Activated CD8-positive, alpha-beta T cell treated with anti-CD3 and anti-CD28 coated beads, Interleukin-2, amount 10 ng/mL, durations not matched to agents 7 days and 5 days (primary cell): ENCODE data around the gene ANKRD33B. TPM values are rescaled to one million over a fixed set of nuclear protein-coding genes. Genes with fewer than 3 reads are reported as not detected.

Source experiments
- ATAC-seq: fragments of 150-1000 bp; cut with Tn5 transposase; one replicate; pipeline ENCODE4 v1.10.0; 2021; ENCODE audit warnings: moderate library complexity
- CTCF ChIA-PET: fragments of 350-600 bp; sonication (Branson Sonifier 250); formaldehyde crosslinking; loops from one replicate; lab custom pipeline; 2021; ENCODE audit warnings: antibody characterized with exemption; lab: Charles Lee
- POLR2A ChIA-PET: fragments of 350-600 bp; sonication (Branson Sonifier 250); formaldehyde crosslinking; loops from one replicate; lab custom pipeline; 2021; ENCODE audit warnings: antibody characterized with exemption; lab: Charles Lee
- DNase-seq: peaks from one replicate; pipeline ENCODE4 v3.0.0-alpha.2; 2020
- H3K27ac Mint-ChIP-seq: one replicate; pipeline ENCODE4 v1.8.0; 2021; ENCODE audit warnings: mild to moderate bottlenecking, mixed read lengths
- H3K27me3 Mint-ChIP-seq: one replicate; pipeline ENCODE4 v1.8.0; 2021; ENCODE audit warnings: low read depth, mixed read lengths
- H3K36me3 Mint-ChIP-seq: one replicate; pipeline ENCODE4 v1.8.0; 2021; ENCODE audit warnings: low read depth, mixed read lengths
- H3K4me1 Mint-ChIP-seq: one replicate; pipeline ENCODE4 v1.8.0; 2021; ENCODE audit warnings: low read depth, mixed read lengths
- H3K4me3 Mint-ChIP-seq: one replicate; pipeline ENCODE4 v1.8.0; 2021; ENCODE audit warnings: mild to moderate bottlenecking, mixed read lengths
- H3K9me3 Mint-ChIP-seq: one replicate; pipeline ENCODE4 v1.8.0; 2022; ENCODE audit warnings: mixed read lengths; ENCODE audit not compliant: insufficient read depth
- total RNA-seq, 2 experiments: library from RNA; stranded (reverse); gene quantifications; one replicate each; pipeline ENCODE4 v1.2.3, GENCODE V29; 2021

ANKRD33B gene
- total RNA-seq, 2 experiments from 2014 or later = 4.6 to 5.5 TPM

DNA sequence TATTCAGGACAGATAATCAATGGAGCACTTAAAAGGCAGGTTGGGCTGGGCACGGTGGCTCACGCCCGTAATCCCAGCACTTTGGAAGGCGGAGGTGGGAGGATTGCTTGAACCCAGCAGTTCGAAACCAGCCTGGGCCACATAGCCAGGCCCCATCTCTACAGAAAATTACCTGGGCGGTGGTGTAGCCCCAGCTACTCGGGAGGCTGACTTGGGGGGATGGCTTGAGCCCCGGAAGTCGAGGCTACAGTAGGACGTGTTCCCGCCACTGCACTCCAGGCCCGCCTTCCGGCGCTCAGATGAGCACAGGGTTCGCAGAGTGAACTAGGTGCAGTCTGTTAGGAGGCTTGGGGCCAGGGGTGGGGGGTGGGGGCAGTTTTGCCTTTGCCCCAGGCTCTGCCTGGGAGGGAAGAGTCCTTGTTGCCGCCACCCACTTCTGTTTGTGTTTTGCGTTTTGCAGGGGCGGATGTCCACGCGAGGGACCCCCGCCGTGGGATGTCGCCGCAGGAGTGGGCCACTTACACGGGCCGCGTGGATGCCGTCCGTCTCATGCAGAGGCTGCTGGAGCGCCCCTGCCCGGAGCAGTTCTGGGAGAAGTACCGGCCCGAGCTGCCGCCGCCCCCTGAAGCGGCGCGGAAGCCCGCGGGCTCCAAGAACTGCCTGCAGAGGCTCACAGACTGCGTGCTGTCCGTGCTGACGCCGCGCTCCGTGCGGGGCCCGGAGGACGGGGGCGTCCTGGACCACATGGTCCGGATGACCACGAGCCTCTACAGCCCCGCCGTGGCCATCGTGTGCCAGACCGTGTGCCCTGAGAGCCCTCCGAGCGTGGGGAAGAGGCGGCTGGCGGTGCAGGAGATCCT lies 85.2 kb downstream of the ANKRD33B start:
- no peak for DNase-seq
- Mint-ChIP-seq H3K27ac (no peak overlapping the region), H3K9me3 (no peaks in the 10 kb centered on the region), H3K27me3 (no peaks in the 10 kb centered on the region), H3K36me3 (peaks cover 3% of the 10 kb centered on the region), H3K4me1 (peaks cover 18% of the 10 kb centered on the region), H3K4me3 (no peak overlapping the region)
- no peak for ATAC-seq
- POLR2A ChIA-PET = no interaction called here
- CTCF ChIA-PET = no interaction called here

DNA sequence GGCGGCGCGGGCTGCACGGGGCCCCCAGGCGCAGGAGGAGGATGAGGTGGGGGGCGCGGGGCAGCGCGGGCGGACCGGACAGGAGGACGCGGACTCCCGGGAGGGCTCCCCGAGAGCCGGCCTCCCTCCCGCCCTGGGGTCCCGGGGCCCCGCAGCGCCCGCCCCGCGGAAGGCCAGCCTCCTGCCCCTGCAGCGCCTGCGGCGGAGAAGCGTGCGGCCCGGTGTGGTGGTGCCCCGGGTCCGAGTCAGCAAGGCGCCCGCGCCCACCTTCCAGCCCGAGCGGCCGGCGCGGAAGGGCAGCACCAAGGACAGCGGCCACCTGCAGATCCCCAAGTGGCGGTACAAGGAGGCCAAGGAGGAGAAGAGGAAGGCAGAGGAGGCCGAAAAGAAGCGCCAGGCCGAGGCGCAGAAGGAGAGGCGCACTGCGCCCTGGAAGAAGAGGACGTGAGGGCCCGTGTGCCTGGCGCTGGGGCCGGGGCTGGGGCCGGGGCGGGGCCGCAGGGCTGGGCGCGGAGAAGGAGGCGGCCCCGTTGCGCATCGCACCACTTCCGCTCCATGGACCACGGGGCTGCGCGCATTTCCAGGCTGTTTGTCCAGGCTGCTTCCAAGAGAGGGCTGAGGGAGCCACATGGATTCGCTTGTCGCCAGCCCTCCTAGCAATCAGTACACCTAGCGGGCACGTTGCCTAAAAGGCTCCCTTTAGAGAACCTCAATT lies 86.0 kb downstream of the ANKRD33B start:
- H3K9me3 Mint-ChIP-seq = no peaks in the 10 kb centered on the region
- peaks cover 3% of the 10 kb centered on the region for H3K36me3 Mint-ChIP-seq
- no peak for ATAC-seq
- ChIA-PET POLR2A (no interaction called here), CTCF (no interaction called here)
- H3K4me1 Mint-ChIP-seq = peaks cover 10% of the 10 kb centered on the region
- H3K4me3 Mint-ChIP-seq = no peak overlapping the region
- no peak for DNase-seq
- no peak overlapping the region for H3K27ac Mint-ChIP-seq
- no peaks in the 10 kb centered on the region for H3K27me3 Mint-ChIP-seq

- ChIA-PET POLR2A (no interaction called here), CTCF (no interaction called here)
- H3K27me3 Mint-ChIP-seq = no peaks in the 10 kb centered on the region
- no peaks in the 10 kb centered on the region for H3K9me3 Mint-ChIP-seq
- no peaks in the 10 kb centered on the region for H3K4me1 Mint-ChIP-seq
- H3K27ac Mint-ChIP-seq = no peak overlapping the region
- ATAC-seq = no peak
- H3K4me3 Mint-ChIP-seq = no peak overlapping the region
- H3K36me3 Mint-ChIP-seq = peaks cover 3% of the 10 kb centered on the region
- no peak for DNase-seq
These were observed 88.3 kb downstream of the ANKRD33B start for GRCh38 chr5:10652151-10652550.

DNA sequence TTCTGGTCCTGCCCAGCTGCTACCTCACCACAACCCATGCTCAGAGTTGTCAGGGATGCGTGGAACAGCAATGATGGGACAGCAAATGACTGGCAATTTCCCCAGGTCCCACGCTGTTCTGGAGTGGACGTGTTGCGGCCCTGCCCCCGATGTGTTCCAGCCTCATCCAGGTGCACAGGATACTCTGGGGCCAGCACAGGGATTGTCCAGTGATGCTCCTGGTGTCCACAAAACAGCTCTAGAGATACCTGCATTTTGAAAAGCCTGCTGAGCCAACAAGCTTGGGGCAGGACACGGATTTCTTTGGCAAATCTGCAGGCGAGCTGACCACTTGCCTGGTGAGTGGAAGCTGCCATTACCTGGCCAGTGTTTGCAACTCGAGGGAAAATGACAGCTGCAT lies 88.7 kb downstream of the ANKRD33B start:
- POLR2A ChIA-PET = no interaction called here
- no peaks in the 10 kb centered on the region for H3K9me3 Mint-ChIP-seq

GRCh38 chr5:10653043-10653442 lies 89.2 kb downstream of the ANKRD33B start:
- Mint-ChIP-seq H3K27me3 (no peaks in the 10 kb centered on the region), H3K27ac (no peak overlapping the region), H3K36me3 (peaks cover 3% of the 10 kb centered on the region), H3K9me3 (no peaks in the 10 kb centered on the region), H3K4me3 (no peak overlapping the region), H3K4me1 (no peaks in the 10 kb centered on the region)
- no peak for DNase-seq
- ATAC-seq = no peak
- CTCF ChIA-PET = no interaction called here
- POLR2A ChIA-PET = no interaction called here

More for the DNA sequence above, 88.7 kb downstream of the ANKRD33B start:
- H3K36me3 Mint-ChIP-seq = peaks cover 3% of the 10 kb centered on the region
- no peak overlapping the region for H3K27ac Mint-ChIP-seq
- no peaks in the 10 kb centered on the region for H3K4me1 Mint-ChIP-seq
- H3K4me3 Mint-ChIP-seq = no peak overlapping the region
- H3K27me3 Mint-ChIP-seq = no peaks in the 10 kb centered on the region
- ATAC-seq (no peak), DNase-seq (no peak)
- CTCF ChIA-PET = no interaction called here

DNA sequence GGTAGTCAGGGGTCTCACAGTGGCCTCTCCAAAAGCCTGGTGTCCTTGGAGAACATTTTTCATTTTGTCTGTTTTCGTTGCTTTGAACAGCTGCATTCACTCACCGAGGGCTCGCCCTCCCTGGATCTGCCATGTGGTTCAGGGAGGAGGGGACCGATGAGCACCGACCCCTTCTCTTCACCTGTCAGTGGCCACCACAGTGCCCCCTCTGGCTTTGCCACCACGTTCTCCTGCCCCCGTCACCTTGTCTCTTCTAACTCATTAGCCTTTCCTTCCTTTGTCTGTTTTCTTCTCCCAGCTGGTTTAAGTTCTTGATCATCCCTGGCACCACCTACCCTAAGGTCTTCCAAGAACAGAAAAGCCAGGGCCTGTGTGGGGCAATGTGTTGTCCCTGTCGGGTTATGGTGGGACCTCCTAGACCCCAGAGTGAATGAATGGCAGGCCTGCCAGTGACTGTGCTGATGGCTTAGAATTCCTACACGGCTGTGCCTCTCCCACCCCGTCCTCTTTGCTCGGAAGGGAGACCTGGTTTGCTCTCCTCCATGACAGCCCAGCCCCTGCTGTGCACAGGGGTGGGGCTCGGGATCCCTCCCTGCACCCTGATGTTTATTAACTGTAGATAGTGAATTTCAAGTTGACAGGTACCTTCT lies 90.0 kb downstream of the ANKRD33B start:
- no peaks in the 10 kb centered on the region for H3K4me1 Mint-ChIP-seq
- H3K27me3 Mint-ChIP-seq = no peaks in the 10 kb centered on the region
- POLR2A ChIA-PET = no interaction called here
- no peak overlapping the region for H3K27ac Mint-ChIP-seq
- no peaks in the 10 kb centered on the region for H3K9me3 Mint-ChIP-seq
- ATAC-seq (no peak), DNase-seq (no peak)
- peaks cover 3% of the 10 kb centered on the region for H3K36me3 Mint-ChIP-seq
- H3K4me3 Mint-ChIP-seq = no peak overlapping the region
- CTCF ChIA-PET = no interaction called here

GRCh38 chr5:10654566-10654965 lies 90.7 kb downstream of the ANKRD33B start:
- H3K4me1 Mint-ChIP-seq = no peaks in the 10 kb centered on the region
- POLR2A ChIA-PET = no interaction called here
- H3K36me3 Mint-ChIP-seq = peaks cover 3% of the 10 kb centered on the region
- CTCF ChIA-PET = no interaction called here
- H3K27ac Mint-ChIP-seq = no peak overlapping the region
- ATAC-seq (no peak), DNase-seq (no peak)
- H3K27me3 Mint-ChIP-seq = no peaks in the 10 kb centered on the region
- H3K9me3 Mint-ChIP-seq = no peaks in the 10 kb centered on the region
- H3K4me3 Mint-ChIP-seq = no peak overlapping the region

DNA sequence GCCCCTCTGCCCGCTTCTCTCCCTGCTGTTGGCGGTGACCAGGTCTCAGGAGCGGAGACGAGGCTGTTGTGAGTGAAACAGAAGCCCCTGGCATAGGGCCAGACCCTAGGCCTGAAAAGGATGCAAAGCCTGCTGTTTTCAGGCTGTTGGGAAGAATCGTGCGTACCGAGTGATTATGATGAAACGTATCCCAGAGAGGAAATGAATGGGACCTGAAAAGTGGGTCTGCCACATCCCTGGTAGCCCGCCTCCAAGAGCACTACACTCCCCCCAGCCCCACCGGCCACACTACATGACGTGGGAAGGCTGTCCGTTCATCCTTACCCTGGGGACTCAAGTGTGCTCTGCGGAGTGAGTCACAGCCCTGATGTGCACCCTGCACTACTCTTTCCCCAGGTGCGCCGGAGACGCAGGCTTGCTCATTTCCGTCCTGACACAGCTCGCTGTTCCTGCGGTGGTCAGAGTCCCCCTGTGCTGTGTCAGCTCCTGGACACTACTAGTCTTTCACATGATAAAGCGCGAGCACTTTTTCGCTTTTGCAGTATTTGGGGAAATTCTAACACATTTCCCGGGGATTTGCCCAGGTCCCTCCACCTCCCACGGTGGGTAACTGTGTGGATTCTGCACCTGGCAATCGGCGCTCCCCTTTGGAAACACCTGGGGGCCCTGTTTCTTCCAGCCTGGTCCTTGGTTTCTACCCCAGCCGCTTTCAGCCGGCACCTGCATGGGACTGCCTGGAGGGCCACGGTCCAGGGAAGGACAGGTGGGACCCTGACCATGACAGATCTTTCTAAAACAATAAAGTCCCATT lies 91.5 kb downstream of the ANKRD33B start:
- ChIA-PET CTCF (interaction anchor here (1.1 kb wide), 1 partner anchor 14 kb away, joined by 3 read pairs; no protein-coding TSS in a partner anchor), POLR2A (no interaction called here)
- DNase-seq = no peak
- no peak for ATAC-seq
- no peaks in the 10 kb centered on the region for H3K27me3 Mint-ChIP-seq
- H3K4me3 Mint-ChIP-seq = no peak overlapping the region
- peaks cover 2% of the 10 kb centered on the region for H3K36me3 Mint-ChIP-seq
- no peaks in the 10 kb centered on the region for H3K4me1 Mint-ChIP-seq
- H3K9me3 Mint-ChIP-seq = no peaks in the 10 kb centered on the region
- H3K27ac Mint-ChIP-seq = no peak overlapping the region

DNA sequence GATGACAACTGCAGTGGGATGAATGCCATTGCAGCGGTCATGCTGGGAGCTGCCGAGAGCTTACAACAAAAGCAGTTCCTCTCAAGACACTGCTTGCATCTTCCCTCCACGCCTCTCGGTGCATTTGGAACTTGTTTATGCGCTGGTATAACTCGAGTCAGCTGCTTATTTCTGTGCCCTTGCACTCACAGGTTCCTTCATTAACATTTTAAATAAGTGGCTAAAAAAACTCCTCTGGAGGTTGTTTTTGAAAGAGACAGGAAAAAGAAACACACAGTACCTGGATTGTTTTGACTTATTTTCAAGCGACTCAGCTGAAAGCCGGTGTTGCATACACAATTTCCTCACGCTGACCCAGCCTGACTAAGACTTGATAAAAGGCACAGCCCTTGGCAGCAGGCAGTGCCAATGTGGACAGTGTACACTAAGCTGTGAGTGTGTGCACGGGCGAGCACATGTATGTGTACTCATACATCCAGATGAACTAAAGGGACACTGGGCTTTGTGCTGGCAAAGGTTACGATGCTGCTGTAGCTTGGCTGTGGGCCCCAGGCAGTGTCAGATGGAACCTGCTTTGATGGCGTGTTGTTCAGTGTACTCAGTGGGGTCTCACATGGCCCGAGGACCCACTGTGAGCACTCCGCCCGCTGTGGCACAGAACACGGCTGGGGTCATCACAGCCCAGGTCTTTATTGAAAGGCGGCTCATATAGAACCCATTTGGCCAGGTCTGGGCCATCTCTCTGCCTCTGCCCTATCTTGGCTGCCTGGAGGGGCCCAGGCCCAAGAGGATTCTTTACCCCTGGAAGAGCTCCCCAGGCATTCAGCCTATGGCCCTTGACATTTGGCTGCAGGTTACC lies 92.3 kb downstream of the ANKRD33B start:
- DNase-seq (no peak), ATAC-seq (no peak)
- Mint-ChIP-seq H3K4me3 (no peak overlapping the region), H3K27me3 (no peaks in the 10 kb centered on the region), H3K27ac (no peak overlapping the region), H3K4me1 (no peaks in the 10 kb centered on the region), H3K36me3 (no peaks in the 10 kb centered on the region), H3K9me3 (no peaks in the 10 kb centered on the region)
- ChIA-PET CTCF (interaction anchor here (1.1 to 1.4 kb wide), 2 partner anchors 13 to 28 kb away, joined by 3 to 4 read pairs; no protein-coding TSS in a partner anchor), POLR2A (no interaction called here)

GRCh38 chr5:10658265-10658664 lies 94.4 kb downstream of the ANKRD33B start:
- ChIA-PET CTCF (no interaction called here), POLR2A (no interaction called here)
- Mint-ChIP-seq H3K27me3 (no peaks in the 10 kb centered on the region), H3K9me3 (no peaks in the 10 kb centered on the region), H3K36me3 (no peaks in the 10 kb centered on the region), H3K4me3 (no peak overlapping the region), H3K27ac (no peak overlapping the region), H3K4me1 (no peaks in the 10 kb centered on the region)
- ATAC-seq = no peak
- DNase-seq = no peak

DNA sequence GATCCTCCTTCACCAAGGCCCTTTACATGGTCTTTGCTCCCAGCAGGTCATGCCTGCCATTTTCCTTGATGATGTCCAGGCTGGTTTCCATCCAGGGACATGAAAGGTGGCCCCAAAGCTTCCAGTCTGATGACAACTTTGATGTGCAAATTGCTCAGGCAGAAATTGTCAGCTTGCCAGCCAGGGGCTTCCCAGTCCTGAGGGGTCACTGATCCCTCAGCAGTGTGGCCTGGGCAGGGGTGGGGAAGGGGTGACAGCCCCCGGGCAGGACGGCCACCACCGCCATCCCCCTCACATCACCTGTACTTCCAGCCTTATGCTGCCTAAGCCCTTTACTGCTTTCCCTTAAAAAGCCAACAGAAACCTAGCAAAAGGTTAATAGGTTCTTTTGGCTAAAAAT lies 96.3 kb downstream of the ANKRD33B start:
- ATAC-seq (no peak), DNase-seq (no peak)
- POLR2A ChIA-PET = no interaction called here
- no peaks in the 10 kb centered on the region for H3K27me3 Mint-ChIP-seq
- no peak overlapping the region for H3K27ac Mint-ChIP-seq
- CTCF ChIA-PET = no interaction called here
- H3K4me1 Mint-ChIP-seq = no peaks in the 10 kb centered on the region
- H3K36me3 Mint-ChIP-seq = no peaks in the 10 kb centered on the region
- H3K4me3 Mint-ChIP-seq = no peak overlapping the region
- H3K9me3 Mint-ChIP-seq = no peaks in the 10 kb centered on the region
